ENCODE results near the gene MYL11. TPM values are rescaled to one million over a fixed set of nuclear protein-coding genes. Genes with fewer than 3 reads are reported as not detected.

Gene MYL11
- total and polyA plus RNA-seq, 12 donors: 1.1 to 2.9 (median 2.7) TPM; not detected in 9

GRCh38 chr16:30358577-30358936, 16.0 kb upstream of the MYL11 start:
- Histone ChIP-seq H3K9me3 (replicated peaks in 1 of 3) (no peaks in the 10 kb centered on the region), H3K4me3 (no peak overlapping the region), H3K36me3 (replicated peaks in 1 of 2) (peaks cover 0 to 52% of the 10 kb centered on the region in 2 donors), H3K4me1 (replicated peaks in 1 of 2) (peaks cover 23 to 25% of the 10 kb centered on the region in 2 donors), H3K27me3 (no peaks in the 10 kb centered on the region), H3K27ac (no peak overlapping the region)
- DNase-seq: peak in 1 of 7 donors; percentile 17
- intact Hi-C loops (cut with DNase I): no loop called here
- WGBS, 4 donors: 90 to 93% (median 92%) methylated on average over 2 to 9 of the region's 9 CpGs; no CpG with 5 or more reads in 1 of the 4 donors
- no peak for TF ChIP-seq CTCF (IDR thresholded peaks at IDR 0.05)
- TF ChIP-seq POLR2A (IDR thresholded peaks at IDR 0.05): no peak

- H3K4me3 ChIP-seq: no peak overlapping the region
- DNase-seq: peak in 1 of 7 donors; percentile 24
- TF ChIP-seq CTCF (IDR thresholded peaks at IDR 0.05) (no peak), POLR2A (IDR thresholded peaks at IDR 0.05) (no peak)
- H3K27ac ChIP-seq: no peak overlapping the region
- intact Hi-C loops (cut with DNase I): no loop called here
- peaks cover 17 to 18% of the 10 kb centered on the region in 2 donors for H3K4me1 ChIP-seq (replicated peaks in 1 of 2)
- H3K9me3 ChIP-seq (replicated peaks in 1 of 3): no peaks in the 10 kb centered on the region
- H3K27me3 ChIP-seq: no peaks in the 10 kb centered on the region
- peaks cover 0 to 54% of the 10 kb centered on the region in 2 donors for H3K36me3 ChIP-seq (replicated peaks in 1 of 2)
- 89 to 91% (median 90%) methylated on average over 17 to 28 of the region's 28 CpGs for WGBS, 4 donors
Observed at GRCh38 chr16:30358990-30359870, 15.4 kb upstream of the MYL11 start.

- Histone ChIP-seq H3K4me3 (no peak overlapping the region), H3K27ac (no peak overlapping the region), H3K36me3 (replicated peaks in 1 of 2) (peaks cover 0 to 60% of the 10 kb centered on the region in 2 donors), H3K27me3 (no peaks in the 10 kb centered on the region), H3K4me1 (replicated peaks in 1 of 2) (peaks cover 14 to 17% of the 10 kb centered on the region in 2 donors), H3K9me3 (replicated peaks in 1 of 3) (no peaks in the 10 kb centered on the region)
- no peak for TF ChIP-seq POLR2A (IDR thresholded peaks at IDR 0.05)
- TF ChIP-seq CTCF (IDR thresholded peaks at IDR 0.05): no peak
- intact Hi-C loops (cut with DNase I): no loop called here
- 68 to 86% (median 77%) methylated on average over 1 to 6 of the region's 6 CpGs for WGBS, 4 donors
- no peak for DNase-seq
Observed at GRCh38 chr16:30359871-30360170, 14.8 kb upstream of the MYL11 start.

- intact Hi-C loops (cut with DNase I): no loop called here
- Histone ChIP-seq H3K36me3 (replicated peaks in 1 of 2) (peaks cover 0 to 73% of the 10 kb centered on the region in 2 donors), H3K4me3 (no peak overlapping the region), H3K27me3 (no peaks in the 10 kb centered on the region), H3K27ac (no peak overlapping the region), H3K4me1 (replicated peaks in 1 of 2) (peaks cover 9 to 16% of the 10 kb centered on the region in 2 donors), H3K9me3 (replicated peaks in 1 of 3) (no peaks in the 10 kb centered on the region)
- 93 to 96% (median 95%) methylated on average over 7 of the region's 7 CpGs for WGBS, 4 donors
- TF ChIP-seq CTCF (IDR thresholded peaks at IDR 0.05) (no peak), POLR2A (IDR thresholded peaks at IDR 0.05) (no peak)
- DNase-seq: no peak
Observed at GRCh38 chr16:30361180-30361579, 13.4 kb upstream of the MYL11 start.

All from adrenal gland (tissue), 12 donors.